CD4-positive, alpha-beta T cell (primary cell): ENCODE results near the gene NDEL1. TPM values are rescaled to one million over a fixed set of nuclear protein-coding genes. Genes with fewer than 3 reads are reported as not detected.

Experiments
- ATAC-seq: fragments of 200-7000 bp; cut with Tn5 transposase; one replicate; pipeline ENCODE4 v1.10.0; 2022; ENCODE audit warnings: mild to moderate bottlenecking; ENCODE audit not compliant: poor library complexity
- CTCF ChIA-PET: fragments of 350-600 bp; sonication (Branson Sonifier 250); formaldehyde crosslinking; loops from one replicate; lab custom pipeline; 2021; ENCODE audit warnings: antibody characterized with exemption, inconsistent platforms; lab: Charles Lee
- POLR2A ChIA-PET: fragments of 350-600 bp; sonication (Branson Sonifier 250); formaldehyde crosslinking; loops from one replicate; lab custom pipeline; 2021; ENCODE audit warnings: antibody characterized with exemption, inconsistent platforms; lab: Charles Lee
- DNase-seq, 14 experiments: peaks; one replicate each; pipeline ENCODE4 v3.0.0-alpha.2; 2013 to 2020; ENCODE audit warnings: mixed read lengths in 2 of 14
- H3K27ac ChIP-seq, 2 donors: one replicate each; pipeline versions ENCODE4 v1.5.1 to v1.7.0; 2013; ENCODE audit warnings: low read length in 2 of 2, low read depth in 1 of 2, mild to moderate bottlenecking in 1 of 2
- H3K27me3 ChIP-seq, 2 experiments: 1 replicate in 1 of 2; 2 replicates in 1 of 2; pipeline versions ENCODE4 v1.6.1 to v1.7.0; 2013; ENCODE audit warnings: low read length in 2 of 2, control low read depth in 1 of 2, mild to moderate bottlenecking in 1 of 2, moderate library complexity in 1 of 2; ENCODE audit not compliant: insufficient read depth in 2 of 2, control insufficient read depth in 1 of 2
- H3K36me3 ChIP-seq: one replicate; pipeline ENCODE4 v1.6.1; 2013; ENCODE audit warnings: low read length, control low read depth; ENCODE audit not compliant: insufficient read depth
- H3K4me1 ChIP-seq: one replicate; pipeline ENCODE4 v1.6.1; 2013; ENCODE audit warnings: low read length, control low read depth; ENCODE audit not compliant: insufficient read depth
- H3K4me3 ChIP-seq: one replicate; pipeline ENCODE4 v1.5.1; 2013; ENCODE audit warnings: mild to moderate bottlenecking, low read length, moderate library complexity
- H3K9me3 ChIP-seq, 2 experiments: 1 replicate in 1 of 2; 2 replicates in 1 of 2; pipeline versions ENCODE4 v1.6.1 to v1.7.0; 2013; ENCODE audit warnings: low read length in 2 of 2, mild to moderate bottlenecking in 2 of 2, control low read depth in 1 of 2, moderate library complexity in 1 of 2; ENCODE audit not compliant: control insufficient read depth in 1 of 2, insufficient read depth in 1 of 2
- H3K27ac Mint-ChIP-seq: one replicate; pipeline ENCODE4 v1.8.0; 2020; ENCODE audit warnings: mixed read lengths
- H3K27me3 Mint-ChIP-seq: one replicate; pipeline ENCODE4 v1.8.0; 2021; ENCODE audit warnings: mixed read lengths
- H3K36me3 Mint-ChIP-seq: one replicate; pipeline ENCODE4 v1.8.0; 2021; ENCODE audit warnings: low read depth, mixed read lengths
- H3K4me1 Mint-ChIP-seq: one replicate; pipeline ENCODE4 v1.8.0; 2021; ENCODE audit warnings: low read depth, mixed read lengths
- H3K4me3 Mint-ChIP-seq: one replicate; pipeline ENCODE4 v1.8.0; 2020; ENCODE audit warnings: mild to moderate bottlenecking, mixed read lengths
- H3K9me3 Mint-ChIP-seq: one replicate; pipeline ENCODE4 v1.8.0; 2020; ENCODE audit warnings: mixed read lengths
- CTCF ChIP-seq: fragments of 200-600 bp; IDR thresholded peaks from one replicate; pipeline ENCODE4 v1.8.0; 2022; ENCODE audit warnings: antibody characterized with exemption, mild to moderate bottlenecking
- intact Hi-C, 2 experiments: fragments of 100-400 bp; cut with DNase I in 1 of 2; cut with micrococcal nuclease in 1 of 2; formaldehyde crosslinking; loops; one replicate each; pipeline versions ENCODE4 v1.15.1 to v1.9.0; 2023 to 2025; cut with DNase I, micrococcal nuclease
- total RNA-seq, 174 experiments: library from RNA in 2 of 174; stranded (reverse) in 2 of 174; gene quantifications; one replicate each; pipeline ENCODE4 v1.2.3 and lab custom pipeline; 2021 to 2026

Gene NDEL1
- total RNA-seq, 2 experiments from 2014 or later = 300 to 313 TPM

- Histone ChIP-seq H3K36me3 (no peaks in the 10 kb centered on the region), H3K27me3 (peaks cover 9 to 10% of the 10 kb centered on the region in 2 experiments), H3K9me3 (no peaks in the 10 kb centered on the region), H3K27ac (no peak overlapping the region), H3K4me3 (no peak overlapping the region), H3K4me1 (no peaks in the 10 kb centered on the region)
- Mint-ChIP-seq H3K27me3 (peaks cover 48% of the 10 kb centered on the region), H3K4me1 (no peaks in the 10 kb centered on the region), H3K36me3 (no peaks in the 10 kb centered on the region), H3K27ac (no peak overlapping the region), H3K9me3 (no peaks in the 10 kb centered on the region), H3K4me3 (no peak overlapping the region)
- no peak for TF ChIP-seq CTCF
- ChIA-PET POLR2A (interaction anchor here (0.6 kb wide), 1 partner anchor 353 kb away, joined by 3 read pairs; no protein-coding TSS in a partner anchor), CTCF (interaction anchor here (0.6 to 1.0 kb wide), 2 partner anchors 11 to 289 kb away, joined by 3 to 4 read pairs; no protein-coding TSS in a partner anchor)
- DNase-seq (peak in 2 of 14 experiments; percentile 31 to 37), ATAC-seq (no peak)
- intact Hi-C loops = no loop called here
Observed at GRCh38 chr17:8420041-8420934, 15.4 kb upstream of the NDEL1 start.

GRCh38 chr17:8421571-8421970 lies 14.1 kb upstream of the NDEL1 start:
- DNase-seq (no peak), ATAC-seq (no peak)
- TF ChIP-seq CTCF = no peak
- H3K9me3 Mint-ChIP-seq = no peaks in the 10 kb centered on the region
- no peak overlapping the region for H3K4me3 Mint-ChIP-seq
- H3K27ac Mint-ChIP-seq = no peak overlapping the region
- H3K4me3 ChIP-seq = no peak overlapping the region
- intact Hi-C loops = no loop called here
- no peaks in the 10 kb centered on the region for H3K9me3 ChIP-seq
- H3K27me3 ChIP-seq = peaks cover 9 to 10% of the 10 kb centered on the region in 2 experiments
- no peaks in the 10 kb centered on the region for H3K36me3 Mint-ChIP-seq
- POLR2A ChIA-PET = no interaction called here
- H3K27me3 Mint-ChIP-seq = peaks cover 56% of the 10 kb centered on the region
- H3K36me3 ChIP-seq = no peaks in the 10 kb centered on the region
- CTCF ChIA-PET = no interaction called here
- no peaks in the 10 kb centered on the region for H3K4me1 Mint-ChIP-seq
- H3K27ac ChIP-seq = no peak overlapping the region
- no peaks in the 10 kb centered on the region for H3K4me1 ChIP-seq

- intact Hi-C loops = no loop called here
- no peaks in the 10 kb centered on the region for H3K36me3 Mint-ChIP-seq
- H3K27ac ChIP-seq = no peak overlapping the region
- H3K36me3 ChIP-seq = no peaks in the 10 kb centered on the region
- H3K4me3 Mint-ChIP-seq = no peak overlapping the region
- H3K9me3 Mint-ChIP-seq = no peaks in the 10 kb centered on the region
- H3K4me1 ChIP-seq = no peaks in the 10 kb centered on the region
- ATAC-seq (no peak), DNase-seq (no peak)
- POLR2A ChIA-PET = no interaction called here
- H3K27ac Mint-ChIP-seq = no peak overlapping the region
- no peak for TF ChIP-seq CTCF
- no peak overlapping the region for H3K4me3 ChIP-seq
- peaks cover 35% of the 10 kb centered on the region for H3K27me3 Mint-ChIP-seq
- H3K27me3 ChIP-seq = peaks cover 0 to 3% of the 10 kb centered on the region in 2 experiments
- H3K9me3 ChIP-seq = no peaks in the 10 kb centered on the region
- CTCF ChIA-PET = interaction anchor here (0.6 kb wide), 1 partner anchor 593 kb away, joined by 3 read pairs; no protein-coding TSS in a partner anchor
- H3K4me1 Mint-ChIP-seq = no peaks in the 10 kb centered on the region
Observed at GRCh38 chr17:8426094-8426720, 9.5 kb upstream of the NDEL1 start.
